Stimulated activated CD8-positive, alpha-beta memory T cell treated with anti-CD3 and anti-CD28 coated beads, Interleukin-15, amount 100 ng/mL, for 1 hour (primary cell): Measurements from ENCODE around the gene PJA1.

Source experiments
- DNase-seq: peaks from one replicate; pipeline ENCODE4 v3.0.0-alpha.2; 2020; ENCODE audit warnings: low read depth

Gene PJA1

GRCh38 chrX:69142788-69143469, 22.3 kb downstream of the PJA1 start:
- DNase-seq: no peak

DNA sequence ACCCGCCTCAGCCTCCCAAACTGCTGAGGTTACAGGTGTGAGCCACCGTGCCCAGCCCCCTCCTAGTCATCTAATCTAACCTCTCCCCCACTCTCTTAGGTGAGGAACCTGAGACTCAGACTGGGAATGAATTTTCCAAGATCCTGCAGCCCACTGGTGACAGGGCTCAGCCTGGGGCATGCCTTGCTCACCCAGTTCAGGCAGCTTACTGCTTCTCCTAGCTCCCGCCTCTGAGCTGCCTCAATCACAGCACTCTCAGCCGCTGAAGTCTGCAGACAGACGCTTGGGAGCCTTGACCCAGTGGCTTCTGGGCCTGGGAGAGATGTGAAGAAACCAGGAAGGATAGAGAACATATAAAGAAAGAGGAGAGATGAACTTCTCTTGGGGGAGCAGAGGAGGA, 24.4 kb downstream of the PJA1 start:
- no peak for DNase-seq

DNA sequence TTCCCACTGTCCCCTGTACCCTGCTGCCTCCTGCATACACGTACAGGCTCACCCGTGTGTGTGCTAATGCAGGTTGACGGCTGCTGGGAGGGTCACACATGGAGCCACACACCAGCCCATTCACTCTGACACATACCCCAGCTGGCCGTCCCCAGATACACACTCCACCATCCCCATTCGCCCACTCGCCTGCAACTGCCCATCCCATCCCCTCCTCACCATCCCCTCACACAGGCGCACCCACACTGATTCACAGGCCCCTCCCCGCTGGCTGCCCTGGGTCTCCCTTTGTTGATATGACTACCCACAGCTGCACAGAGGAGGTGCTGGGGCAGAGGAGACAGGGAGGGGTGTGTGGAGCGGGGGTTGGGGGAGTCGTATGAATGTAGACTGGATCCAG, 25.7 kb downstream of the PJA1 start:
- no peak for DNase-seq

- no peak for DNase-seq
Observed at GRCh38 chrX:69138512-69138911, 26.7 kb downstream of the PJA1 start.

DNA sequence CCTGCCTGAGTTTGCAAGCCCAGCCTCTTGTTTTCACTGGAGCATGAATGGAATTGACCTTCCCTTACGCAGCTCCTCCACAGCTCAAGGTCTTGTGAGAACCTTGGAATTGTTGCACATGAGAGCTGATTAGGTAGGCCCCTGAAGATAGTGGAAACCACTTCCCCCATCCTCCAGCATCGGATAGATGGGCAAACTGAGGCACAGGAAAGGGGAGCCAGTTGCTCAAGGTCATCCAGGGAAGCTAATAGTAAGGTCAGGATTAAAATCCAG, 27.2 kb downstream of the PJA1 start:
- no peak for DNase-seq

DNA sequence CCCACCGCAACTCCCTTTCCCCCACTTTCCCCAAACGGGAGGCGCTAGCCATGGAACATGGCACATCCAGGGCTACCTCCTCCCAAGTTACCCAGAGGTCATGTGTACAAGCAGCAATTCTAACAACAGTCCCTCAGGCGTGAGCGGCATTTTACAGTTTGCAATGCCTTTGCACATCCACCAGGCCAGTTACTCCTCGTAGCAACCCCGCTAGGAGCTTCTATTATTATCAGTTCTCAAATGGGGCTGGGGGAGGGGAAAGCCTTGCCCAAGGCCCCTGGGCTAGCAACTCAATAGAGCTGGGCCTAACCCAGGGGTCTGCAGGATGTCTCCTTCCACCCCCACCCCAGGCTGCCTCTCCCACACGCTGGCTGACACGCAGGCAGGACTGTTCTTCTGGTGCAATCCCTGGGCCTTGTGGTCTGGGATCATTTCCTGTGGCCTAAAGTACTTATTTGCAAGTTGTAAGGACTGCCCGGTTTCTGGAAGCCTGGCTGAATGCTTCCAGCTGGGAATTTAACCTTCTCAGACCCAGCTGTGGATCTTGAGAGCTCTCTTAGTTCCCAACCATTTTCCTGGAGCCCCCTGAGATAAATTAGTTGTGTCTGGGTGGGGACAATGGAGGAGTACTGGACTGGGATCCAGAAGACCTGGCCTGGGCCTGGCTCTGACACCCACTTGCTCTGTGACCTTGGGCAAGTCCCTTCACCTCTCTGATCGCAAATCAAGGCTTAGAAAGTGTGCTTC, 27.7 kb downstream of the PJA1 start:
- no peak for DNase-seq

GRCh38 chrX:69136546-69137331, 28.5 kb downstream of the PJA1 start:
- DNase-seq: no peak

DNA sequence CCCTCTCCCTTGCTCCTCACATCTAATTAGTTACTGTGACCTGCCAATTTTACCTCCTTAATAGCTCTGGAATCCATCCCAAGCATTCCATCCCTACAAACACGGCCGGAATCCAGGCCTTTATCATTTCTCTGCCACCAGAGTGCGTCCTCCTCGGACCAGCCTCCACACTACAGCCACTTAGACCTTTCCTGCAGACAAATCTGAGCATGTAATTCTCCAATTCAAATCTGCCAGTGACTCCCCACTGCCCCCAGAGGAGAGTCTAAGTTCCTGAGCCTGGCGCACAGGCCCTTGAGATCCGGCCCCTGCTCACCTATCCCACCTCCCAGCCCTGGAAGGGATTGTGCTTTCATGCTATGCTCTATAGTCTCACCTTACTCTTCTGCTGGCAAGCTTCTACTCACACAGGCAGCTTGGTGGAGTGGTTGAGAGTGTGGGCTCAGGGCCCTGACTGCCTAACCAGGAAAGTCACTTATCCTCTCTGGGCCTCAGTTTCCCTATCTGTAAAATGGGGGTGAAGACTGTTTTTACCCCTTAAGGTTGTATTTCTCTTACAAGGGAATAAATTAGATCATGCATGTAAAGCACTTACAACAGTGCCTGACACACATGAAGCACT, 31.2 kb downstream of the PJA1 start:
- no peak for DNase-seq

GRCh38 chrX:69131886-69132285, 33.4 kb downstream of the PJA1 start:
- DNase-seq: no peak

DNA sequence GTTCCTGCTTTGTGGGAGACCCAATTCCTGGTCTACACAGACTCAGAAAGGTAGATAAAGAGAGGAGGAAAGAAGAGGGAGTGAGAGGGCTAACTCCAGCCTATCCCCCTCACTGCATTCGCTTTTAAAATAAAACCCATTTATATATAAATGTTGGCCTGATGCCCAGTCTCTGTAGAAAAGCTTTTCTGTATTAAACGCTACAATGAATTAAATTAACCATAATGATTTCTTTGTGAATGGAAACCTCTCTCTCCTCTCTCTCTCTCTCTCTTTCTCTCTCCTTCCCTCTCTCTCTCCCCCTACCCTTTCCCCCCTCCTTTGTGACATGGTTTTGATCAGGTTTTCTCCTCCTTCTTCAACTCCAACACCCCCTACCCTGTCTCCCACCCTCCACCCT, 34.8 kb downstream of the PJA1 start:
- DNase-seq: no peak

- DNase-seq: no peak
Observed at GRCh38 chrX:69128588-69128987, 36.7 kb downstream of the PJA1 start.

DNA sequence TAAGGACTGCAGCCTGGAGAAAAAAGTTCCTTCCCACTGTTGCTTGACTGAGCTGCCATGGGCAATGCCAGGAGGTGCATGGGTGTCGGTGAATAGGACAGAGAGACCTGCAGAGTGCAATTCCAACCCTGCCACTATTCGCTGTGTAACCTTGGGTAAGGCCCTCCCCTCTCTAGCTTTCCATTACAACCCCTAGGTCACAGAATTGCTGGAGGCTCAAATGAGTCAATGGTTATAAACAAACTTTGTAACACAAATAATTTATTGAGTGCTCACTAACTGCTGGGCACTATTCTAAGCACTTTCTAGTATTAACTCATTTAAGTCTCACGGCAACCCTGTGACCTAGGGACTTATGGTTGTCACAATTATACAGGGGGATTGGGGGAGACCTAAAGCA, 37.8 kb downstream of the PJA1 start:
- DNase-seq: no peak

DNA sequence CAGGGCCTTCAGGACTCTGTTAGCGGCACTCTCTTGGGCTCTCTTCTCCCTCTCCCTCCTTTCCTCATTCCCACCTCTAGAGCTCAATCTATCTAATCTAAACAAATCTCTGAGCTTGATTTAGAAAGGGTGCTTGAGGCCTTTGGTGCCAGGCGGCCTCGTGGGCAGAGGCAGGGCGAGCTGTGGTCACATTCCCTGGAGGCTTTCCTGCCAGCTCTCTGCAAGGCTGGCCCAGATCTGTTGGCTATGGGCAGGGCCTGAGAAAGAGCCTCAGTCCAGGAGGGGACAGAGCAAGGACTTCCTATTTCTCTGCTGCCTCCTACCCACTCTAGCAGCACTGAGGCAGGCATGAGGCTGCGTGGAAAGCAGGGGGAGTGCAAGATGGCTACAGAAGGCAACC, 38.6 kb downstream of the PJA1 start:
- no peak for DNase-seq

DNA sequence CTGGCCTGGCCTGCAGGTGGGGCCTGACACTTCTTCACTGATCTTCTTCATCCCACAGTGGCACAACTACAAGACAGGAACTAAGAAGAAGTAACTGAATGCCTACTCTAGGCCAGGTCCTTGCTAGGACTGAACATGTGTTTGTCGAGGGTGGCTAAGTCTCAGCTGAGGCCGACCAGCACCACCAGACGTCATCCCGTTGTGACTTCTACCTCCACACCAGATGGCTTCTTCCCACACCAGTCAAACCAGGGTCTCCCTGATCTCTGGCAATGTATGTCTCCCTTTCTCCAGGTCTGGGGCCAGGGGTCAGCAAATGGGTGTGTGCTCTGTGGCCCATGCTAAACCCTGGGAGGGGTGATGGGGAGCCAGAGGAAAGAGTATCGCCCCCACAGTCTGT, 40.2 kb downstream of the PJA1 start:
- DNase-seq: no peak

GRCh38 chrX:69124108-69124507, 41.1 kb downstream of the PJA1 start:
- DNase-seq: no peak

DNA sequence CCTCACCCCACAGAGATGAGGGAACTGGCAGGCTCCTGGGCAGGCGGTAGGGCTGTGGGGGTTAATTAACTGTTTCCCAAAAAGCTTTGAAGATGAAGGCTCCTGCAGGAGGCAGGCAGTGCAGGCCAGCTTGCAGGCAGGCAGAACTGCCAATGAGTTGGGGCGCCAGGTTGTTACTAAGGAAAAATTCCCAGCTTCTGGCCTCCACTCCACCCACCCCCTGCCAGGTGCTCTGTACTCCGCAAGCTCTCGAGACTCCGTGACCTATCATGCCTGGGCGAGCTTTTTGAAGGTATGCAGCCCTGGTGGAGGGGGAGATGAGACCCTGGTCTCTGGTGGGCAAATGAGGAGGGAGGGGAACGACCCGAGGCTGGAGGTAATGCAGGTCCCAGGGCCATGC, 41.8 kb downstream of the PJA1 start:
- DNase-seq: no peak

DNA sequence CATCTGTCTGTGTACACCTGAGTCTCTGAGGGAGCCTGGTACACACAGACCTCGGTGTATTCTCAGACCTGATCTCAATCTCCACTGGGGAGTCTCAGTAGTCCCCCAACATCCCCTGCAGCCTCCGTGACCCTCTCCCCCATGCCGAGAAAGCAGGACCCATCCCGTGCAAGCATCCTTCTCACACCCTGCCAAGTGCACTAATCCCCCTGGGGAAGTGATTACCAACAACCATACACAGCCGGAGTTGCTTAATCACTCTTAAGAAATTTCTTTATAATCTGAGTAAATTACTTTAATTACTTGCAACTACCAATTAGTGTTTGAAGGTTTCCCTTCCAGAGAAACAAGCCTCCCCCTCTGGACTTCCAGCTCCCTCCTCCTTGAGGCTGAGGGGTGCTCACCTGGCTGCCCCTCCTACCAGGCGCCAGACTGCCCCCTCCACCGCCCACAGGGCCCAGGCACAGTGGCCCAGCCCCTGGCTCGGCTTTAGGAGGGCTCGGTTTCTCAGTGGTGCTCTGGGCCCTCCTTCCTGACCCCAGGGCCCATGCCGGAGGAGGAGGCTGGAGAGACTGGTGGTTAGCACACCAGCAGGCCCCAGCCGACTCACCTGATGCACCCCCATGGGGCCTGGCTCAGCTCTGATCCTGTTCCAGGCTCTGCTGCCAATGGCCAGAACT, 43.8 kb downstream of the PJA1 start:
- no peak for DNase-seq

DNA sequence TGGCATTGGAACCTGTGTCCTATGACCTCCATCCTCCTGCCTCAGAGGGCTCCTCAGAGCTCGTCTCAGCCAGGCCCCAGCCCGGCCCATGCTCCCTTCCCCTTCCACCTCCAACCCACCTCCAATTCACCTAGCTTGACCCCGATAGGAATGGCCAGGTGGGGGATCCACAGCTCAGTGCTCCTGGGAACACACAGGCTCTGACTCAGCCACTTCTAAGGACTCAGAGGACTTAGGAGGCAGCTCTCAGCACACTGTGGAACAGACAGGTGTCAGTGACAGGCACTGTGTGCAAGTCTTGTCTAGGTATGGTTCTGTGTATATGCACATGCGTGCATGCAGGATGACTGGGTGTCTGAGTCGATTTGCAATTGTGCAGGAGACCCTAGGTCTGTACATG, 44.8 kb downstream of the PJA1 start:
- DNase-seq: no peak

- no peak for DNase-seq
Observed at GRCh38 chrX:69119122-69119521, 46.1 kb downstream of the PJA1 start.

GRCh38 chrX:69117876-69118526, 47.3 kb downstream of the PJA1 start:
- no peak for DNase-seq

- no peak for DNase-seq
Observed at GRCh38 chrX:69116077-69116476, 49.2 kb downstream of the PJA1 start.

DNA sequence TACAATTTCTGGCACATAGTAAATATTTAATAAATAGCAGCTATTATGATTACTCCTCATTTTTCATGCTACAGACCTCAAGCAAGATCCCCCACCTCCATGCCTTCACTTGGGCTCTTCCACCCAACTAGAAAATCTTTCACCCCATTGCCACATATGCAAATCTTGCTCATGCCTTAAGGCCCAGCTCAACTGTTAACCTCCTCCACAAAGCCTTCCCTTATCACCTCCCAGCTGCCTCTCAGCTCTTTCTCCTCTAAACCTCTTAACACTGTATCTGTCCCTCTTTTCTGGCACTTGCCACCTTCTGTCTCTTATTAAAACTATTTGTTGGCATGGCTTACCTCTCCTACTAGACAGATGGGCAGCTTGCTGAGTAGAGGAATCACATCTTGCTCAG, 51.5 kb downstream of the PJA1 start:
- no peak for DNase-seq
